ENCODE measurements around the gene ZDHHC6. TPM values are rescaled to one million over a fixed set of nuclear protein-coding genes. Genes with fewer than 3 reads are reported as not detected.

ZDHHC6 gene
- polyA plus RNA-seq, 2 of the 4 experiments (the other 2 are of a cell fraction) = 37.2 to 57.0 TPM

DNA sequence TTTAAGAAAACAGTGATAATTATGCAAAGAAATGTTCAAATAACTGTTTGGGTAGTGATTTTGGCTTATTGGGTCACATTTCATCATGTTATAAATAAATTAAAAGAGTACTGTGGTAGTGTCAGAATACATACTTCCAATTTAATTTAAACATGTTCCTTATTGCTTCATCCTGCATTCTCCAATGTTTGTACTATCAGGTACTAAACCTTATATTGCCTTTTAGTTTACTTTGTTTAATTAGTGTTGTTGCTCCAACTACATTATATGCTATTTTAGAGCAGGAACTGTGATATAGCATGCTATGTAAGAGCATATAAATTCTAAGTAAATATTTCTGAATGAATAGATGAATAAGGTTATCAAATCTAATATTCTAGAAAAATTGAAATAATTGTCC, 41.2 kb upstream of the ZDHHC6 start:
- no peak overlapping the region for H3K4me3 ChIP-seq
- CTCF ChIA-PET = interaction anchor here (0.6 to 1.3 kb wide), 2 partner anchors 16 to 1033 kb away, joined by 3 to 5 read pairs; no protein-coding TSS in a partner anchor
- TF ChIP-seq MAFK (IDR thresholded peaks at IDR 0.05; ENCODE audit: partially characterized antibody) (no peak), RFX5 (IDR thresholded peaks at IDR 0.05) (no peak), TP53 (CRISPR knock-in tag; IDR thresholded peaks at IDR 0.05) (no peak), USF2 (IDR thresholded peaks at IDR 0.05) (no peak), KDM5A (IDR thresholded peaks at IDR 0.05) (no peak), KDM1A (IDR thresholded peaks at IDR 0.05; ENCODE audit: low read depth) (no peak), JUNB (IDR thresholded peaks at IDR 0.05) (no peak), HEYL (CRISPR knock-in tag; IDR thresholded peaks at IDR 0.05) (no peak), ZFP36 (IDR thresholded peaks at IDR 0.05; ENCODE audit: borderline replicate concordance, partially characterized antibody) (no peak), NR3C1 (IDR thresholded peaks at IDR 0.05) (no peak)
- TF ChIP-seq, protein P1, sequence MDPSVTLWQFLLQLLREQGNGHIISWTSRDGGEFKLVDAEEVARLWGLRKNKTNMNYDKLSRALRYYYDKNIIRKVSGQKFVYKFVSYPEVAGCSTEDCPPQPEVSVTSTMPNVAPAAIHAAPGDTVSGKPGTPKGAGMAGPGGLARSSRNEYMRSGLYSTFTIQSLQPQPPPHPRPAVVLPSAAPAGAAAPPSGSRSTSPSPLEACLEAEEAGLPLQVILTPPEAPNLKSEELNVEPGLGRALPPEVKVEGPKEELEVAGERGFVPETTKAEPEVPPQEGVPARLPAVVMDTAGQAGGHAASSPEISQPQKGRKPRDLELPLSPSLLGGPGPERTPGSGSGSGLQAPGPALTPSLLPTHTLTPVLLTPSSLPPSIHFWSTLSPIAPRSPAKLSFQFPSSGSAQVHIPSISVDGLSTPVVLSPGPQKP (IDR thresholded peaks at IDR 0.05; ENCODE audit: low read depth, low read length) = no peak
- TF ChIP-seq, protein P2, sequence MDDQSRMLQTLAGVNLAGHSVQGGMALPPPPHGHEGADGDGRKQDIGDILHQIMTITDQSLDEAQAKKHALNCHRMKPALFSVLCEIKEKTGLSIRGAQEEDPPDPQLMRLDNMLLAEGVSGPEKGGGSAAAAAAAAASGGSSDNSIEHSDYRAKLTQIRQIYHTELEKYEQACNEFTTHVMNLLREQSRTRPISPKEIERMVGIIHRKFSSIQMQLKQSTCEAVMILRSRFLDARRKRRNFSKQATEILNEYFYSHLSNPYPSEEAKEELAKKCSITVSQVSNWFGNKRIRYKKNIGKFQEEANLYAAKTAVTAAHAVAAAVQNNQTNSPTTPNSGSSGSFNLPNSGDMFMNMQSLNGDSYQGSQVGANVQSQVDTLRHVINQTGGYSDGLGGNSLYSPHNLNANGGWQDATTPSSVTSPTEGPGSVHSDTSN (IDR thresholded peaks at IDR 0.05) = no peak
- FAIRE-seq (no peak), ATAC-seq (no peak), DNase-seq (ENCODE audit: low read depth in 1 of 2, low spot score in 1 of 2) (no peak)
- no peaks in the 10 kb centered on the region for H3K9me3 ChIP-seq
- H3K4me2 ChIP-seq = no peak overlapping the region
- H3K4me1 ChIP-seq = peaks cover 14% of the 10 kb centered on the region
- H3K27ac ChIP-seq = no peak overlapping the region
- POLR2A ChIA-PET = no interaction called here

GRCh38 chr10:112484399-112484798, 37.7 kb upstream of the ZDHHC6 start:
- TF ChIP-seq, protein P1 (IDR thresholded peaks at IDR 0.05; ENCODE audit: low read depth, low read length) = no peak
- TF ChIP-seq, protein P3, sequence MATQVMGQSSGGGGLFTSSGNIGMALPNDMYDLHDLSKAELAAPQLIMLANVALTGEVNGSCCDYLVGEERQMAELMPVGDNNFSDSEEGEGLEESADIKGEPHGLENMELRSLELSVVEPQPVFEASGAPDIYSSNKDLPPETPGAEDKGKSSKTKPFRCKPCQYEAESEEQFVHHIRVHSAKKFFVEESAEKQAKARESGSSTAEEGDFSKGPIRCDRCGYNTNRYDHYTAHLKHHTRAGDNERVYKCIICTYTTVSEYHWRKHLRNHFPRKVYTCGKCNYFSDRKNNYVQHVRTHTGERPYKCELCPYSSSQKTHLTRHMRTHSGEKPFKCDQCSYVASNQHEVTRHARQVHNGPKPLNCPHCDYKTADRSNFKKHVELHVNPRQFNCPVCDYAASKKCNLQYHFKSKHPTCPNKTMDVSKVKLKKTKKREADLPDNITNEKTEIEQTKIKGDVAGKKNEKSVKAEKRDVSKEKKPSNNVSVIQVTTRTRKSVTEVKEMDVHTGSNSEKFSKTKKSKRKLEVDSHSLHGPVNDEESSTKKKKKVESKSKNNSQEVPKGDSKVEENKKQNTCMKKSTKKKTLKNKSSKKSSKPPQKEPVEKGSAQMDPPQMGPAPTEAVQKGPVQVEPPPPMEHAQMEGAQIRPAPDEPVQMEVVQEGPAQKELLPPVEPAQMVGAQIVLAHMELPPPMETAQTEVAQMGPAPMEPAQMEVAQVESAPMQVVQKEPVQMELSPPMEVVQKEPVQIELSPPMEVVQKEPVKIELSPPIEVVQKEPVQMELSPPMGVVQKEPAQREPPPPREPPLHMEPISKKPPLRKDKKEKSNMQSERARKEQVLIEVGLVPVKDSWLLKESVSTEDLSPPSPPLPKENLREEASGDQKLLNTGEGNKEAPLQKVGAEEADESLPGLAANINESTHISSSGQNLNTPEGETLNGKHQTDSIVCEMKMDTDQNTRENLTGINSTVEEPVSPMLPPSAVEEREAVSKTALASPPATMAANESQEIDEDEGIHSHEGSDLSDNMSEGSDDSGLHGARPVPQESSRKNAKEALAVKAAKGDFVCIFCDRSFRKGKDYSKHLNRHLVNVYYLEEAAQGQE (IDR thresholded peaks at IDR 0.05) = no peak
- TF ChIP-seq JUN (IDR thresholded peaks at IDR 0.05) (no peak), POLR2AphosphoS2 (conservative IDR thresholded peaks at IDR 0.05; ENCODE audit: low read length) (no peak), ZC3H11A (IDR thresholded peaks at IDR 0.05) (no peak), ZFP36 (IDR thresholded peaks at IDR 0.05; ENCODE audit: borderline replicate concordance, partially characterized antibody) (no peak), FOXS1 (CRISPR knock-in tag; IDR thresholded peaks at IDR 0.05) (no peak), RCOR1 (IDR thresholded peaks at IDR 0.05; ENCODE audit: low read depth, low read length) (no peak), ESRRA (IDR thresholded peaks at IDR 0.05; ENCODE audit: borderline replicate concordance, low read length) (no peak), NFE2L2 (conservative IDR thresholded peaks at IDR 0.05; ENCODE audit: low read length) (no peak), BHLHE40 (IDR thresholded peaks at IDR 0.05; ENCODE audit: low read depth, low read length) (no peak), POLR2A (IDR thresholded peaks at IDR 0.05; ENCODE audit: low read length) (no peak), EHF (CRISPR knock-in tag; IDR thresholded peaks at IDR 0.05) (no peak), FOSL2 (IDR thresholded peaks at IDR 0.05) (no peak), FOSL2 (CRISPR knock-in tag; IDR thresholded peaks at IDR 0.05) (no peak)
- TF ChIP-seq, protein P4, sequence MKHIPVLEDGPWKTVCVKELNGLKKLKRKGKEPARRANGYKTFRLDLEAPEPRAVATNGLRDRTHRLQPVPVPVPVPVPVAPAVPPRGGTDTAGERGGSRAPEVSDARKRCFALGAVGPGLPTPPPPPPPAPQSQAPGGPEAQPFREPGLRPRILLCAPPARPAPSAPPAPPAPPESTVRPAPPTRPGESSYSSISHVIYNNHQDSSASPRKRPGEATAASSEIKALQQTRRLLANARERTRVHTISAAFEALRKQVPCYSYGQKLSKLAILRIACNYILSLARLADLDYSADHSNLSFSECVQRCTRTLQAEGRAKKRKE (CRISPR knock-in tag; IDR thresholded peaks at IDR 0.05; ENCODE audit: low read depth) = no peak
- H3K9me3 ChIP-seq = no peaks in the 10 kb centered on the region
- no peaks in the 10 kb centered on the region for H3K4me1 ChIP-seq
- no peak overlapping the region for H3K4me3 ChIP-seq
- ChIA-PET CTCF (interaction anchor here (0.7 to 1.4 kb wide), 4 partner anchors 8 to 901 kb away, joined by 3 to 6 read pairs (median 4); no protein-coding TSS in a partner anchor), POLR2A (no interaction called here)
- H3K27ac ChIP-seq = no peak overlapping the region
- FAIRE-seq (no peak), ATAC-seq (no peak), DNase-seq (ENCODE audit: low read depth in 1 of 2, low spot score in 1 of 2) (no peak)
- H3K4me2 ChIP-seq = no peak overlapping the region
- WGBS (ENCODE audit: missing lambda C conversion rate) = 73% methylated on average over 2 of the region's 2 CpGs
